Activated naive CD4-positive, alpha-beta T cell treated with anti-CD3 and anti-CD28 coated beads, Interleukin-2, amount 10 ng/mL, durations not matched to agents 7 days and 5 days (primary cell): Measurements from ENCODE around the gene PRICKLE2.

Experiments
- CTCF ChIA-PET: fragments of 350-600 bp; sonication (Branson Sonifier 250); formaldehyde crosslinking; loops from one replicate; lab custom pipeline; 2021; ENCODE audit warnings: antibody characterized with exemption; lab: Charles Lee
- DNase-seq: peaks from one replicate; pipeline ENCODE4 v3.0.0-alpha.2; 2020
- H3K27ac Mint-ChIP-seq: one replicate; pipeline ENCODE4 v1.8.0; 2021; ENCODE audit warnings: mild to moderate bottlenecking, moderate library complexity, mixed read lengths
- H3K27me3 Mint-ChIP-seq: one replicate; pipeline ENCODE4 v1.8.0; 2021; ENCODE audit warnings: mild to moderate bottlenecking, mixed read lengths
- H3K36me3 Mint-ChIP-seq: one replicate; pipeline ENCODE4 v1.8.0; 2021; ENCODE audit warnings: mixed read lengths
- H3K4me1 Mint-ChIP-seq: one replicate; pipeline ENCODE4 v1.8.0; 2021; ENCODE audit warnings: mixed read lengths
- H3K4me3 Mint-ChIP-seq: one replicate; pipeline ENCODE4 v1.8.0; 2021; ENCODE audit warnings: mild to moderate bottlenecking, moderate library complexity, mixed read lengths
- H3K9me3 Mint-ChIP-seq: one replicate; pipeline ENCODE4 v1.8.0; 2021; ENCODE audit warnings: mixed read lengths

Gene PRICKLE2

DNA sequence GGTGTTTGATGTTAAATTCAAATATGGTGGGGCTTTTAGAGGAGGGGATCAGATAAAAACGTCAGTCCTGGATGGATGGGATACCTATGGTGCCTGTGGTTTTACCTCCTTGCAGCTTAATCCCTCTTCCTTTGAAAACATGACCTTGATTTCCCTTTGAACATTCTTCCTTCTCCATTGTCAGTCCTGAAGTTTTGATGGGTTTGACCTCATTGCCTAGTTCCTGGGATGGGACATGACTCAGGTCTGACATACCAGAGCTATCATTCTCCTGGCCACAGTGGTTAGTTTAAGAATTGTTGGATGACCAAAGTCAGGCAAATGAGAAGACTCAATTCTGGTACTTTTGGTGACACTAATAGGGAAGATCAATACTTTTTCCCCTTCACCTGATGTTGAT, 87.2 kb downstream of the PRICKLE2 start:
- H3K4me1 Mint-ChIP-seq, result no peaks in the 10 kb centered on the region
- no peaks in the 10 kb centered on the region for H3K36me3 Mint-ChIP-seq
- CTCF ChIA-PET, result no interaction called here
- no peaks in the 10 kb centered on the region for H3K27me3 Mint-ChIP-seq
- H3K4me3 Mint-ChIP-seq, result no peak overlapping the region
- no peak overlapping the region for H3K27ac Mint-ChIP-seq
- no peaks in the 10 kb centered on the region for H3K9me3 Mint-ChIP-seq
- no peak for DNase-seq

DNA sequence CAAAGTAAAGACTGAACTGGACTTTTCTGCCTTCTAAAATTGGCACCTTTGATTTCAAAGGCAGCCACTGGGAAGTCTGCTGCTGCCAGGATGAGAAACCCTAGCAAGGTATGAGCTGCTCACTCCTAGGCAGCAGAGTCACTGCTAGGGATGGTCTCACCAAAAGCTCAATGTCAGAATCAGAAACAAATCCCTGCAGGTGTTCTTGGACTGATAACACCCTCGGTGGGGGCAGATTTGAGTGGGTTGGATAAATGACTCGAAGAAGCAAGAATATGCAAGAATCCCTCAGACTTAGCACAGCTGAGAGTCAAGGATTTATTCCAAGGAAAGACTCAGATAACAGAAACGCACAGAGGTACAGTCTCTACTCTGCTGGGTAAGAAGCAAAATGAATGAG, 90.4 kb downstream of the PRICKLE2 start:
- no peak overlapping the region for H3K4me3 Mint-ChIP-seq
- CTCF ChIA-PET, result no interaction called here
- no peaks in the 10 kb centered on the region for H3K27me3 Mint-ChIP-seq
- no peaks in the 10 kb centered on the region for H3K9me3 Mint-ChIP-seq
- no peaks in the 10 kb centered on the region for H3K36me3 Mint-ChIP-seq
- H3K4me1 Mint-ChIP-seq, result no peaks in the 10 kb centered on the region
- H3K27ac Mint-ChIP-seq, result no peak overlapping the region
- DNase-seq, result no peak

DNA sequence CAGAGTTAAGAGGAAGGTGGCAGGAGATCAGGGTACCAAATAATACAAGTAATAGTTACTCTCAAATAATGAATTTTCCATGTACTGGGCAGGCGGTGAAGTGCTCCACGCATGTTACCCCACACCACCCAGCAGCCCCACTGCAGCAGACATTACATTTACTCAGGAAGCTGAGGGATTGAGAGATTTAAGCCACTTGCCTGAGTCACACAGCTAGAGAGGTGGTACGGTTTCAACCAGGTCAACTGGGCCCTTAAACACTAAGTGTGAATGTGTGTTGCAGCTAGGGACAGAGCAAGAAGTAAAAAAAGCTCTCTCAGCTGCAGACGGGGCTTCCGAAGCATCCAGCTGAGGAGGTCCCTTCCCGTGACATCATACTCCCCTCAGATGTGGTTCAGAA, 91.3 kb downstream of the PRICKLE2 start:
- H3K36me3 Mint-ChIP-seq, result no peaks in the 10 kb centered on the region
- no peaks in the 10 kb centered on the region for H3K27me3 Mint-ChIP-seq
- no peaks in the 10 kb centered on the region for H3K9me3 Mint-ChIP-seq
- no peak overlapping the region for H3K4me3 Mint-ChIP-seq
- H3K4me1 Mint-ChIP-seq, result no peaks in the 10 kb centered on the region
- CTCF ChIA-PET, result no interaction called here
- H3K27ac Mint-ChIP-seq, result no peak overlapping the region
- DNase-seq, result no peak

DNA sequence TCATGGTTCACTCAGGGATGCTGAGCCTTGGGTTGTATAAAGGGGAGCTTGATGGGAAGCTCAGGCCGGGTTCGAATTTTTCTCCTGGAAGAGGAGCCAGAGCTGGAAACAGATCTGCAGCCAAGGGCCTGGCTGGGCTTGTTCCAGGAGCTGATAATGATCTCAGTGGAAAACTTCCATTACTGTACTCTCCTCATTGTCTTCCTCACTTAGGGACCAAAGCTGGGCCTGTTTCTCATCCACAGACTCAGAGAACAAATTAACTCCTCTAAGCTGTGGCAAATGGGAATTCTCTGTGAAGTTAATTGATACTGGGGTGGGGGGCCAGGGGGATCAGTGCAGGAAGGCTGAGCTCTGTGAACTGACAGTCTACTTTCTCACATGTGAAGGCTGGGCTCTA, 92.0 kb downstream of the PRICKLE2 start:
- CTCF ChIA-PET, result no interaction called here
- no peak overlapping the region for H3K4me3 Mint-ChIP-seq
- no peaks in the 10 kb centered on the region for H3K4me1 Mint-ChIP-seq
- no peak overlapping the region for H3K27ac Mint-ChIP-seq
- no peaks in the 10 kb centered on the region for H3K27me3 Mint-ChIP-seq
- DNase-seq, result no peak
- H3K9me3 Mint-ChIP-seq, result no peaks in the 10 kb centered on the region
- H3K36me3 Mint-ChIP-seq, result no peaks in the 10 kb centered on the region

DNA sequence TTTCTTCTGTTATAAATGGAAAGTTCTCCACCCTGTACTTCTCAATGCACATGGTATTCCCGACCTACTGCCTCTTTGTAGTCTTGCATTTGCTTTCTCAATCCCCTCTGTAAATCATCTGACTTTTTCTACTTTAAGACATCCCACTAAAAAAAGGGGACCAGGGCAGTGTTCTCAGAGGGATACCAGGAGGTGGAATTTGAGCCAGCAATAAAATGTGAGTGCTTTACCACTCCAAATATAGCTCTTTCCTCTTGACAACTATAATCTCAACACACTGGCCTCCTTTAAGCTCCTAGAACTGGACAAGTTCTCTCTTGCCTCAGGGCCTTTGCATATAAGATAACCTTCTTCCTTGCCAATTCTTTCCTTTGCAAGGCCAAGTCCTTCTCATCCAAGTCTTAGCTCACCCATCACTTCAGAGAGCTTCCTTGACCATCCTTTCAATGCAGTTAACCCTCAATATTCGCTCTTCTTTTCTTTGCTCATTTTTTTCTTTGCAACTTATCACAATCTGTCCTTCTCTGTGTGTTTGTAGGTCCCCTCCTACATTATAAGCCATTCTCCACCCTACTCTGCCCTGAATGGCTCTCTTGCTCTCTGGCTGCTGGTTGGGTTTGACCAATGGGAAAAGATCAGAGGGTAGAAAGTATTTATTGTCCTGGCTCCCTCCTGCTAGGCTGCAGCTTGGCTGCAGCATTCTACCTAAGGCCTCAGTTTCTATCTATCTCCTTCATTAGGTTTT, 93.4 kb downstream of the PRICKLE2 start:
- CTCF ChIA-PET, result no interaction called here
- DNase-seq, result no peak
- Mint-ChIP-seq H3K4me3 (no peak overlapping the region), H3K9me3 (no peaks in the 10 kb centered on the region), H3K27ac (no peak overlapping the region), H3K27me3 (no peaks in the 10 kb centered on the region), H3K36me3 (no peaks in the 10 kb centered on the region), H3K4me1 (no peaks in the 10 kb centered on the region)

DNA sequence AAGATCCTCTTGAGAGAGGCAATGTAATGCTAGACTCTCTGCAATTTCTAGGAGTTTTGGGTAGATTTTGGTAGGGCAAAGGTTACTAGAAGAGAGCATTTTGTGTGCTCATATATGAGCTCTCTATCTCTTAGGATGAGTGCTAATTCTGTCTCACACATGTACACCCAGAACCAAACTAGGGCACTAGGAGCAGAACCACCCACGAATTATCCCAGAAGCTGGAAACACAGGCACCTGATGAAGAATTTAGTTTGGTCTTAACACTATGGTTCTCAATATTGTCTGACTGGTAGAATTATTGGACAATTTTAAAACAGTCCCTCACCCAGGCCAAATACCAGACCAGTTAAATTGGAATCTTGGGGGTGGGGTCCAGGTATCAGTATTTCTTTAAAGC, 94.8 kb downstream of the PRICKLE2 start:
- Mint-ChIP-seq H3K4me1 (no peaks in the 10 kb centered on the region), H3K27ac (no peak overlapping the region), H3K27me3 (no peaks in the 10 kb centered on the region), H3K9me3 (no peaks in the 10 kb centered on the region), H3K4me3 (no peak overlapping the region), H3K36me3 (no peaks in the 10 kb centered on the region)
- CTCF ChIA-PET, result interaction anchor here (0.5 to 0.6 kb wide), 2 partner anchors 30 to 148 kb away, joined by 3 read pairs; no protein-coding TSS in a partner anchor
- DNase-seq, result no peak

DNA sequence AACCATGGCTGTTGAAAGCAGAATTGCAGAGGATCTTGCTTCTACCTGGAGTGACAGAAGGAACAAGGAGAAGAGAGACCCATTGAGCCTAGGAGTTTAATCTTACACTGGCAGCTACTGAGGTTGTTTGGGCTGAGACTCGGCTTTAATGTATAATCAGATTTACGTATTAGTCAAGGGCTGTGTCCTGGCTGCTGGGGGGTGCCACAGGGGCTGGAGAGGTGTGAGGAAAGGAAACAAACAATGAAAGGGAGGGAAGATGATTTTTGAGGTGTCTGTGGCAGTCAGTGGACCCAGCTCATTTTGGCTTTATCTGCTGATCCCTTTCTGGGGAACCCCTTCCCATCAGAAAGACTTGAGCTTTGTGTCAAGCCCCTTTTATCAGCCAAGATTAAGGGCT, 95.7 kb downstream of the PRICKLE2 start:
- no peaks in the 10 kb centered on the region for H3K9me3 Mint-ChIP-seq
- no peaks in the 10 kb centered on the region for H3K27me3 Mint-ChIP-seq
- H3K27ac Mint-ChIP-seq, result no peak overlapping the region
- H3K36me3 Mint-ChIP-seq, result no peaks in the 10 kb centered on the region
- no peaks in the 10 kb centered on the region for H3K4me1 Mint-ChIP-seq
- no peak for DNase-seq
- CTCF ChIA-PET, result no interaction called here
- no peak overlapping the region for H3K4me3 Mint-ChIP-seq

DNA sequence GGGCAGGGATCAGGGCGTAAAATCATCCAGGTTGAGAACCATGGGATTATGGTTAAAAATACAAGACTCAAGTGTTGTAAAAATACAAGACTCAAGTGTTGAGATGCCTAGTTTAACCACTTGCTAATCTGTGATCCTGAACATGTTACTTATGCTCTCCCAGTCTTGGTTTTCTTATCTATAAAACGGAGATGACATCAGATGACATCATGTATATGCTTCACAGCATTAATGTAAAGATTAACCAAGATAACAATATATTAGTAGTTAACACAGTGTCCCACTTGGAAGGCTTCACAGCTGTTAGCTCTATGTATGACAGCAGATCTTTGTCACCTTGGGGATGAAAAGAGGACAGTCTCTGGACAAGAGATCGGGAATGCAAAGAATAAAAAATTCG, 96.2 kb downstream of the PRICKLE2 start:
- Mint-ChIP-seq H3K4me3 (no peak overlapping the region), H3K9me3 (no peaks in the 10 kb centered on the region), H3K36me3 (no peaks in the 10 kb centered on the region), H3K27me3 (no peaks in the 10 kb centered on the region), H3K4me1 (no peaks in the 10 kb centered on the region), H3K27ac (no peak overlapping the region)
- CTCF ChIA-PET, result no interaction called here
- no peak for DNase-seq

DNA sequence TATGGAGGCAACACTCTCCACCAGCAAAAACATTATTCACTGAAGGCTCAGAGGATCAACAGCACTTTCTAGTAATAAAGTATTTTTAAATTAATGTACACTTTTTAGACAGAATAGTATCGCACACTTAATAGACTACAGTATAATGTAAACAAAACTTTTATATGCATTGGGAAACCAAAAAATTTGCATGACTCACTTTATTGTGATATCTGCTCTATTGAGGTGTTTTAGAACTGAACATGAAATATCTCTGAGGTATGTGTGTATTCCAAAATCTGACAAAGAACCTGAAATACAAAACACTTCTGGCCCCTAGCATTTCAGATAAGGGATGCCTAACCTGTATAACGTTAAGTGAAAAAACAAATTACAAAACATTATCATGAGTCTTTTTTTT, 99.7 kb downstream of the PRICKLE2 start:
- H3K27me3 Mint-ChIP-seq, result peaks cover 3% of the 10 kb centered on the region
- no peak overlapping the region for H3K4me3 Mint-ChIP-seq
- no peak overlapping the region for H3K27ac Mint-ChIP-seq
- CTCF ChIA-PET, result no interaction called here
- H3K9me3 Mint-ChIP-seq, result no peaks in the 10 kb centered on the region
- H3K36me3 Mint-ChIP-seq, result no peaks in the 10 kb centered on the region
- H3K4me1 Mint-ChIP-seq, result no peaks in the 10 kb centered on the region
- DNase-seq, result no peak

DNA sequence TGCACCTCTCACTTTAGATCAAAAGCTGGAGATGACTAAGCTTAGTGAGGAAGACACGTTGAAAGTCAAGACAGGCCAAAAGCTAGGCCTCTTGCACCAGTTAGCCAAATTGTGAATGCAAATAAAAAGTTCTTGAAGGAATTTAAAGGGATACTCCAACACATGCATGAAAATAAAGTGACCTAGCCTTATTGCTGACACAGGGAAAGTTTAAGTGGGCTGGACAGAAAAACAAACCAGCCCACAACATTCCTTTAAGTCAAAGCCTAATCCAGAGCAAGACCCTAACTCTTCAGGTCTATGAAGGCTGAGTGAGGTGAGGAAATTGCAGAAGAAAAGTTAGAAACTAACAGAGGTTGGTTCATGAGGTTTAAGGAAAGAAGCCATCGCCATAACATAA, 101.3 kb downstream of the PRICKLE2 start:
- Mint-ChIP-seq H3K36me3 (no peaks in the 10 kb centered on the region), H3K27ac (no peak overlapping the region), H3K4me1 (no peaks in the 10 kb centered on the region), H3K4me3 (no peak overlapping the region), H3K27me3 (peaks cover 3% of the 10 kb centered on the region), H3K9me3 (no peaks in the 10 kb centered on the region)
- DNase-seq, result no peak
- CTCF ChIA-PET, result no interaction called here

DNA sequence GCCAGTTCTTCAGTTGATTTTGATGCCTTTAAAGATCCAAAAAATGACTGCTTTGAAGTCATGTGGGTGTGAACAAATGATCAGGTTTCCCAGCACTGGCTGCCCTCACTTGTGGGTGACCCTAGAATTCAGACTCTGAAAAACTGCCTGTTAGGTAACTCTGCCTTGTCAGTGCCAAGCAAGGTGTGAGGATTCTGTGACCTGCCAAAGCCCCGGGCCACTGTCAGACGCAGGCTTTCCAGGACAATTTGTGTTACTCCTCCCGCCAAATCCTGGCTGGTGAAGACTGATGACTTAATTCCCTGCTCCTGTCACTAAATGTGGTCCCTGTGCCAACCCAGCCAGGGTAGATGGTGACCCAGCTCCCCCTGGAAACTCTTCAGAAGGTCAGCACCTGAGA, 102.8 kb downstream of the PRICKLE2 start:
- no peak overlapping the region for H3K27ac Mint-ChIP-seq
- peaks cover 3% of the 10 kb centered on the region for H3K27me3 Mint-ChIP-seq
- no peak overlapping the region for H3K4me3 Mint-ChIP-seq
- CTCF ChIA-PET, result no interaction called here
- no peaks in the 10 kb centered on the region for H3K9me3 Mint-ChIP-seq
- DNase-seq, result no peak
- H3K4me1 Mint-ChIP-seq, result no peaks in the 10 kb centered on the region
- H3K36me3 Mint-ChIP-seq, result no peaks in the 10 kb centered on the region

DNA sequence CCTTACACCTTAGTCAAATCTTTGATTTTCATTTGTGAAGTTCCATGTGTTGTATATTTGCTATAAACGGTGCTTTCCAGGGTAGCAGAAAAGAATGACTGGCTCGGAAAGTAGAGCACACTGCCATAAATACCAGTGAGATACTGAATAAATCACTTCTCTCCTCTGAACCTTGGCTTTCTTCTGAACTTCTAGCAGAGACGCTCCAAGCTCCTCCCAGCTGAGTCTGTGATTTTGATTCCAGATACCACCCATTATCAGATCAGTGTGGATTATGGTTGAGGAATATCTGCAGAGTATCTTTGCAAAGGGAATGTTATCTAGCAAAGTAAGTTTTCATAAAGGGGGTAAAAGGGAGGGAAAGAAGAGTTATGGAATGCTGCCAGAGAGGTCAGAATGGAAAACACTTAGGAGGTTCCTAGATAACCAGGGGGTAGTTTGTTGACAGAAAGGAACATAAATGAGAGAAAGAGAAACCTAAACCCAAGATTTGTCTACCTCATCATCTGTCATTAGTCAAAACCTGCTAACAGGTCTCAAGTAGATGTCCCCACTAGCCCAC, 103.4 kb downstream of the PRICKLE2 start:
- no peaks in the 10 kb centered on the region for H3K9me3 Mint-ChIP-seq
- CTCF ChIA-PET, result no interaction called here
- peaks cover 3% of the 10 kb centered on the region for H3K27me3 Mint-ChIP-seq

DNA sequence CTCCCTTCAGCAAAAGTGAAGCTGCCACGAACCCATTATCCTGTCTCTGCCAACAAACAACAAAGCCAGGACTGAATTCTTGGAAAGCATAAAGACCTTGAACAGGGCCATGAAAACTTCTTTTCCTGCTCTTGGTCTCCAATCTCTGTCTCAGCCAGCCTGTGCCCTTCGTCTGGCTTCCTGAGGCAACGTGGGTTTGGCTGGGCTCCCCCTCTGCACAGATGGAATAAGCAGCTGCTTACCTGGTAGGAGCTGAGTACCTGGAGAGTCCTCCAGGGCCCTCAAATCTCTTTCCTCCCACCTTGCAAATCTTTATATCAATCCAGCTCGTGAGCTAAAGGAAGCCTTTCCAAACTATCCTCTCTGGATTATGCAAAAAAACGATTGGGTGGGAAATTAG, 104.4 kb downstream of the PRICKLE2 start:
- no peak overlapping the region for H3K4me3 Mint-ChIP-seq
- H3K4me1 Mint-ChIP-seq, result no peaks in the 10 kb centered on the region
- no peak overlapping the region for H3K27ac Mint-ChIP-seq
- H3K36me3 Mint-ChIP-seq, result no peaks in the 10 kb centered on the region
- H3K27me3 Mint-ChIP-seq, result peaks cover 3% of the 10 kb centered on the region
- no peaks in the 10 kb centered on the region for H3K9me3 Mint-ChIP-seq
- no peak for DNase-seq
- CTCF ChIA-PET, result no interaction called here

More for the DNA sequence above, 103.4 kb downstream of the PRICKLE2 start:
- Mint-ChIP-seq H3K4me3 (no peak overlapping the region), H3K36me3 (no peaks in the 10 kb centered on the region), H3K4me1 (no peaks in the 10 kb centered on the region), H3K27ac (no peak overlapping the region)
- DNase-seq, result no peak

DNA sequence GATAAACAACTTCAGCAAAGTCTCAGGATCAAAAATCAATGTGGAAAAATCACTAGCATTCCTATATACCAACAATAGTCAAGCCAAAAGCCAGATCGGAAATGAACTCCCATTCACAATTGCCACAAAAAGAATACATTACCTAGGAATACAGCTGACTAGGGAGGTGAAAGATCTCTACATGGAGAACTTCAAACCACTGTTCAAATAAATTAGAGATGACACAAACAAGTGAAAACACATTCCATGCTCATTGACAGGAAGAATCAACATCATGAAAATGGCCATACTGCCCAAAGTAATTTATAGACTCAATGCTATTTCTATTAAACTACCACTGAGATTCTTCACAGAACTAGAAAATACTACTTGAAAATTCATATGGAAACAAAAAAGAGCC, 107.8 kb downstream of the PRICKLE2 start:
- Mint-ChIP-seq H3K4me1 (no peaks in the 10 kb centered on the region), H3K27ac (no peak overlapping the region), H3K4me3 (no peak overlapping the region), H3K27me3 (no peaks in the 10 kb centered on the region), H3K9me3 (peaks cover 1% of the 10 kb centered on the region), H3K36me3 (no peaks in the 10 kb centered on the region)
- no peak for DNase-seq
- CTCF ChIA-PET, result no interaction called here

DNA sequence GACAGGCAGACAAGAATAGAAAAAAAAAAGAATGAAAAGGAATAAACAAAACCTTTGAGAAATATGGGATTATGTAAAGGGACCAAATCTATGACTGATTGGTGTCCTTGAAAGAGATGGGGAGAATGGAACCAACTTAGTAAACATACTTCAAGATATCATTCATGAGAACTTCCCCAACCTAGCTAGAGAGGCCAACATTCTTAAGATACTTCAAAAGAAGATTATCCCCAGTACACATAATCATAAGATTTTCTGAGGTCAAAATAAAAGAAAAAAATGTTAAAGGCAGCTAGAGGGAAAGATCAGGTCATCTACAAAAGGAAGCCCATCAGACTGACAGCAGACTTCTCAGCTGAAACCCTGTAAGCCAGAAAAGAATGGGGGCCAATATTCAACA, 110.6 kb downstream of the PRICKLE2 start:
- DNase-seq, result no peak
- Mint-ChIP-seq H3K4me1 (no peaks in the 10 kb centered on the region), H3K27ac (no peak overlapping the region), H3K27me3 (no peaks in the 10 kb centered on the region), H3K4me3 (no peak overlapping the region), H3K9me3 (peaks cover 1% of the 10 kb centered on the region), H3K36me3 (no peaks in the 10 kb centered on the region)
- CTCF ChIA-PET, result no interaction called here
